Measurements from ENCODE around the gene ASCL2.

The ASCL2 gene

GRCh38 chr11:2302306-2302895 is 32.0 kb upstream of the ASCL2 start:
- no peak for DNase-seq
- 84% methylated on average over 16 of the region's 16 CpGs for WGBS
- no peak overlapping the region for H3K14ac ChIP-seq (ENCODE audit: low read length in 2 of 2)

DNA sequence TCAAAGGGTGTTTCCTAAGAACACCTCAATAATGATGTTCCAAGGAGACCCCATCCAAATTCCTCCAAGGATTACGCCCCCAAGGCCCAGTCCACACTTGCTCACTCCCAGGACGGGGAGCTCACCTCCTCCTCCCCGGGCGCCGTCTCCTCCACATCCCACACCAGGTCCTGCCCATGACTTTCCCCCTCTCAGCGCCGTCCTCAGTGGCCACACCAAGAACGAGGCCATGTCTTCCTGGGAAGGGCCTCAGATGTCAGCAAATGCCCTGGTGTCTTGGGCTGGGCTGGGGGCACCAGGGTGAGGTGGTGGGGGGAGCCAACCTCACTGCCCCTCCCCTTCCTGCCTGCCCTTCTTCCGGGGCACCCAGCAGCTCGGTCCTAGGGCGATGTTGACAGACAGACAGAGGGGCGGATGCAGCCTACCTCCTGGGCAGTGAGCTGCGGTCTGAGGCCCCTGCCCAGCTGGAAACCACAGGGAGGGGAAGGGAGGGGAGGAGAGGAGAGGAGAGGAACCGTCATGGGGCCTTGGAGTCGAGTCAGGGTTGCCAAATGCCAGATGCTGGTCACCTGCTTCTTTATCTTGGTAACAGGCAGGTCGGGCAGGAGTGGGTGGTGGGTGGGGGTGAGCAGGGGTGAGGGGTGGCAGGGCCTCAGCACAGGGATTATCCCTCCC is 31.4 kb upstream of the ASCL2 start, which contains the start of the genes C11orf21 and TSPAN32:
TSS of gene C11orf21 (minus strand) at position 288 of the 675 bp plus-strand sequence. CDS start at position 178, 110 bp downstream.
TSS of gene TSPAN32 (plus strand) at position 383 of the 675 bp plus-strand sequence. CDS start at position 520, 137 bp downstream.
- no peaks in the 10 kb centered on the region for H3K79me1 ChIP-seq (replicated peaks; ENCODE audit: low read length, poor library complexity, severe bottlenecking)
- peak within 1 kb of the TSS; percentile 12 for H3K4me2 ChIP-seq (ENCODE audit: low read length, poor library complexity, severe bottlenecking)
- no peak within 1 kb of the TSS for H3K9ac ChIP-seq (ENCODE audit: low read length)
- H3K4ac ChIP-seq (ENCODE audit: low read depth in 1 of 2, low read length in 2 of 2): peak within 1 kb of the TSS in 1 of 2 experiments; percentile 35
- H2BK120ac ChIP-seq (ENCODE audit: low read depth, low read length): no peak within 1 kb of the TSS
- no peak within 1 kb of the TSS for H2AK5ac ChIP-seq (ENCODE audit: low read length, severe bottlenecking)
- H3K9me3 ChIP-seq (ENCODE audit: control insufficient read depth, low read length): no peaks in the 10 kb centered on the region
- H3K36me3 ChIP-seq (ENCODE audit: control insufficient read depth in 1 of 2, insufficient read depth in 2 of 2, low read depth in 1 of 2, low read length in 2 of 2): no peaks in the 10 kb centered on the region
- peak within 1 kb of the TSS; percentile 73 for H4K91ac ChIP-seq (ENCODE audit: low read length)
- no peak within 1 kb of the TSS for H3K23ac ChIP-seq (ENCODE audit: low read length in 2 of 2)
- peak within 1 kb of the TSS; percentile 45 for H4K8ac ChIP-seq (ENCODE audit: low read length)
- no peak within 1 kb of the TSS for H3K14ac ChIP-seq (ENCODE audit: low read length in 2 of 2)
- H2BK15ac ChIP-seq (ENCODE audit: low read depth, poor library complexity, severe bottlenecking): no peak within 1 kb of the TSS
- H3K18ac ChIP-seq (ENCODE audit: low read depth in 1 of 2, low read length in 2 of 2): peak within 1 kb of the TSS in 1 of 2 experiments; percentile 40
- H3K4me3 ChIP-seq (ENCODE audit: insufficient read depth in 1 of 2, low read depth in 1 of 2, low read length in 2 of 2): no peak within 1 kb of the TSS
- H2AFZ ChIP-seq (ENCODE audit: low read depth, low read length): peak within 1 kb of the TSS; percentile 18
- H2BK5ac ChIP-seq (ENCODE audit: low read depth, low read length, poor library complexity, severe bottlenecking): no peak within 1 kb of the TSS
- no peak within 1 kb of the TSS for H2BK12ac ChIP-seq (ENCODE audit: low read length in 2 of 2)
- H3K27ac ChIP-seq (ENCODE audit: low read length, poor library complexity, severe bottlenecking): no peak within 1 kb of the TSS
- peak; percentile 40 for DNase-seq
- H3K4me1 ChIP-seq (ENCODE audit: control insufficient read depth, insufficient read depth, low read depth, low read length): peaks cover 29% of the 10 kb centered on the region
- H3K27me3 ChIP-seq (ENCODE audit: control insufficient read depth in 1 of 2, insufficient read depth in 1 of 2, low read length in 2 of 2): peaks cover 5 to 16% of the 10 kb centered on the region in 2 experiments
- WGBS: 64% methylated on average over 14 of the region's 16 CpGs

More at GRCh38 chr11:2302306-2302895, 32.0 kb upstream of the ASCL2 start:
- Histone ChIP-seq H2BK120ac (ENCODE audit: low read depth, low read length) (no peak overlapping the region), H2AFZ (ENCODE audit: low read depth, low read length) (no peak overlapping the region), H3K23ac (ENCODE audit: low read length in 2 of 2) (no peak overlapping the region), H2AK5ac (ENCODE audit: low read length, severe bottlenecking) (no peak overlapping the region), H3K9ac (ENCODE audit: low read length) (no peak overlapping the region), H3K79me1 (replicated peaks; ENCODE audit: low read length, poor library complexity, severe bottlenecking) (no peaks in the 10 kb centered on the region), H3K18ac (ENCODE audit: low read depth in 1 of 2, low read length in 2 of 2) (no peak overlapping the region), H3K27ac (ENCODE audit: low read length, poor library complexity, severe bottlenecking) (no peak overlapping the region), H3K27me3 (ENCODE audit: control insufficient read depth in 1 of 2, insufficient read depth in 1 of 2, low read length in 2 of 2) (peaks cover 5 to 14% of the 10 kb centered on the region in 2 experiments), H3K9me3 (ENCODE audit: control insufficient read depth, low read length) (no peaks in the 10 kb centered on the region), H3K4ac (ENCODE audit: low read depth in 1 of 2, low read length in 2 of 2) (peak overlapping the region in 1 of 2 experiments; percentile 16), H2BK5ac (ENCODE audit: low read depth, low read length, poor library complexity, severe bottlenecking) (no peak overlapping the region), H2BK12ac (ENCODE audit: low read length in 2 of 2) (no peak overlapping the region), H4K91ac (ENCODE audit: low read length) (peak overlapping the region; percentile 73), H3K4me2 (ENCODE audit: low read length, poor library complexity, severe bottlenecking) (no peak overlapping the region), H2BK15ac (ENCODE audit: low read depth, poor library complexity, severe bottlenecking) (no peak overlapping the region), H3K36me3 (ENCODE audit: control insufficient read depth in 1 of 2, insufficient read depth in 2 of 2, low read depth in 1 of 2, low read length in 2 of 2) (no peaks in the 10 kb centered on the region), H4K8ac (ENCODE audit: low read length) (peak overlapping the region; percentile 45), H3K4me1 (ENCODE audit: control insufficient read depth, insufficient read depth, low read depth, low read length) (peaks cover 30% of the 10 kb centered on the region), H3K4me3 (ENCODE audit: insufficient read depth in 1 of 2, low read depth in 1 of 2, low read length in 2 of 2) (no peak overlapping the region)

GRCh38 chr11:2300936-2301630 is 30.7 kb upstream of the ASCL2 start:
- Histone ChIP-seq H3K14ac (ENCODE audit: low read length in 2 of 2) (no peak overlapping the region), H2AK5ac (ENCODE audit: low read length, severe bottlenecking) (no peak overlapping the region), H3K36me3 (ENCODE audit: control insufficient read depth in 1 of 2, insufficient read depth in 2 of 2, low read depth in 1 of 2, low read length in 2 of 2) (no peaks in the 10 kb centered on the region), H2BK5ac (ENCODE audit: low read depth, low read length, poor library complexity, severe bottlenecking) (no peak overlapping the region), H3K4me3 (ENCODE audit: insufficient read depth in 1 of 2, low read depth in 1 of 2, low read length in 2 of 2) (no peak overlapping the region), H2AFZ (ENCODE audit: low read depth, low read length) (no peak overlapping the region), H2BK15ac (ENCODE audit: low read depth, poor library complexity, severe bottlenecking) (no peak overlapping the region), H3K9ac (ENCODE audit: low read length) (no peak overlapping the region), H3K9me3 (ENCODE audit: control insufficient read depth, low read length) (no peaks in the 10 kb centered on the region), H2BK120ac (ENCODE audit: low read depth, low read length) (no peak overlapping the region), H4K8ac (ENCODE audit: low read length) (no peak overlapping the region), H3K18ac (ENCODE audit: low read depth in 1 of 2, low read length in 2 of 2) (no peak overlapping the region), H2BK12ac (ENCODE audit: low read length in 2 of 2) (no peak overlapping the region), H3K27me3 (ENCODE audit: control insufficient read depth in 1 of 2, insufficient read depth in 1 of 2, low read length in 2 of 2) (peaks cover 10 to 21% of the 10 kb centered on the region in 2 experiments), H4K91ac (ENCODE audit: low read length) (no peak overlapping the region), H3K4me1 (ENCODE audit: control insufficient read depth, insufficient read depth, low read depth, low read length) (peaks cover 27% of the 10 kb centered on the region), H3K27ac (ENCODE audit: low read length, poor library complexity, severe bottlenecking) (no peak overlapping the region), H3K23ac (ENCODE audit: low read length in 2 of 2) (no peak overlapping the region), H3K4me2 (ENCODE audit: low read length, poor library complexity, severe bottlenecking) (no peak overlapping the region), H3K4ac (ENCODE audit: low read depth in 1 of 2, low read length in 2 of 2) (no peak overlapping the region), H3K79me1 (replicated peaks; ENCODE audit: low read length, poor library complexity, severe bottlenecking) (no peaks in the 10 kb centered on the region)
- DNase-seq: no peak
- 78% methylated on average over 24 of the region's 24 CpGs for WGBS

All from mesenchymal stem cell (in vitro differentiated cells and primary cell).